KMS-11 (cell line): ENCODE data around the gene PSME4.

ENCODE experiments used
- H2AFZ ChIP-seq: fragments of 200-600 bp; sonication (generic); 2 replicates; pipeline ENCODE4 v1.6.1; 2016; ENCODE audit warnings: antibody characterized with exemption, mixed run types, low read depth
- H3K27ac ChIP-seq: fragments of 200-600 bp; sonication (generic); 2 replicates; pipeline ENCODE4 v1.6.1; 2016; ENCODE audit warnings: mild to moderate bottlenecking, mixed run types
- H3K27me3 ChIP-seq: fragments of 200-600 bp; sonication (generic); 2 replicates; pipeline ENCODE4 v1.6.1; 2017; ENCODE audit warnings: mild to moderate bottlenecking, low read depth, mixed run types, moderate library complexity; ENCODE audit not compliant: insufficient read depth
- H3K36me3 ChIP-seq: fragments of 200-600 bp; sonication (generic); 2 replicates; pipeline ENCODE4 v1.6.1; 2017; ENCODE audit warnings: mild to moderate bottlenecking, mixed run types; ENCODE audit not compliant: insufficient read depth
- H3K4me1 ChIP-seq: fragments of 200-600 bp; sonication (generic); 2 replicates; pipeline ENCODE4 v1.6.1; 2016; ENCODE audit warnings: mild to moderate bottlenecking, low read depth, mixed run types; ENCODE audit not compliant: poor library complexity, severe bottlenecking
- H3K4me2 ChIP-seq: fragments of 200-600 bp; sonication (generic); 2 replicates; pipeline ENCODE4 v1.7.0; 2016; ENCODE audit warnings: mild to moderate bottlenecking, mixed run types
- H3K4me3 ChIP-seq: fragments of 200-600 bp; sonication (generic); IDR thresholded peaks from 2 replicates; pipeline ENCODE4 v1.6.1; 2017; ENCODE audit warnings: low read depth, low read length, mixed read lengths; ENCODE audit not compliant: insufficient read depth
- H3K79me2 ChIP-seq: fragments of 200-600 bp; sonication (generic); 2 replicates; pipeline ENCODE4 v1.6.1; 2016; ENCODE audit warnings: low read depth, mixed run types; ENCODE audit not compliant: insufficient read depth
- H3K9ac ChIP-seq: fragments of 200-600 bp; sonication (generic); 2 replicates; pipeline ENCODE4 v1.6.1; 2016; ENCODE audit warnings: mild to moderate bottlenecking, mixed run types
- H4K20me1 ChIP-seq: fragments of 200-600 bp; sonication (generic); 2 replicates; pipeline ENCODE4 v1.6.1; 2016; ENCODE audit warnings: mild to moderate bottlenecking, mixed run types; ENCODE audit not compliant: insufficient read depth
- TF ChIP-seq, protein P1 (sequence below): fragments of 200-600 bp; sonication (generic); conservative IDR thresholded peaks from 2 replicates; pipeline ENCODE4 v1.6.1; 2017; ENCODE audit warnings: low read depth, mild to moderate bottlenecking, antibody characterized with exemption, low read length, moderate library complexity, mixed read lengths

PSME4 gene

DNA sequence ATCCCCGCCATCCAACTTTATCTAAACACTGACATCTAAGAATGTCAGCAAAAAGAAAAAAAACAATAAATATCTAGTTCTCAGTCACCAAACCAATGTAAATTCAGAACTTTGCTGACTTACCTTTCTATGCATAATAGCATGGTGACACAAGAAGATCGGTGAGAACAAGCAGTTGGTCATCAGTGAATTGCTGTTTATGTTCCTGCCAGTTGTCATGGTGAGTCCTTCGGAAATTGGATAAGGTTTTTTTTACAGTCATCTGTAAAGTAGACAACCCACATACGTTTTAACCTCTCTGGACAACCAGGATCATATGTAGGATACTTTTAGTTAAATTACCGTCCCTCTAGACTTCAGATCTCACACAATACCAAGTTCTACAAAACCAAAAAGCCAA lies 104.8 kb downstream of the PSME4 start:
- Histone ChIP-seq H4K20me1 (no peaks in the 10 kb centered on the region), H3K36me3 (no peaks in the 10 kb centered on the region; the same call in 1 of the 2 replicates), H3K4me1 (peaks cover 14% of the 10 kb centered on the region), H2AFZ (no peak overlapping the region), H3K27ac (no peak overlapping the region), H3K79me2 (no peaks in the 10 kb centered on the region), H3K4me3 (no peak overlapping the region), H3K4me2 (no peak overlapping the region), H3K27me3 (no peaks in the 10 kb centered on the region), H3K9ac (no peak overlapping the region)
- TF ChIP-seq, protein P1, sequence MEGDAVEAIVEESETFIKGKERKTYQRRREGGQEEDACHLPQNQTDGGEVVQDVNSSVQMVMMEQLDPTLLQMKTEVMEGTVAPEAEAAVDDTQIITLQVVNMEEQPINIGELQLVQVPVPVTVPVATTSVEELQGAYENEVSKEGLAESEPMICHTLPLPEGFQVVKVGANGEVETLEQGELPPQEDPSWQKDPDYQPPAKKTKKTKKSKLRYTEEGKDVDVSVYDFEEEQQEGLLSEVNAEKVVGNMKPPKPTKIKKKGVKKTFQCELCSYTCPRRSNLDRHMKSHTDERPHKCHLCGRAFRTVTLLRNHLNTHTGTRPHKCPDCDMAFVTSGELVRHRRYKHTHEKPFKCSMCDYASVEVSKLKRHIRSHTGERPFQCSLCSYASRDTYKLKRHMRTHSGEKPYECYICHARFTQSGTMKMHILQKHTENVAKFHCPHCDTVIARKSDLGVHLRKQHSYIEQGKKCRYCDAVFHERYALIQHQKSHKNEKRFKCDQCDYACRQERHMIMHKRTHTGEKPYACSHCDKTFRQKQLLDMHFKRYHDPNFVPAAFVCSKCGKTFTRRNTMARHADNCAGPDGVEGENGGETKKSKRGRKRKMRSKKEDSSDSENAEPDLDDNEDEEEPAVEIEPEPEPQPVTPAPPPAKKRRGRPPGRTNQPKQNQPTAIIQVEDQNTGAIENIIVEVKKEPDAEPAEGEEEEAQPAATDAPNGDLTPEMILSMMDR = no peak

GRCh38 chr2:53865264-53865663 lies 105.5 kb downstream of the PSME4 start:
- no peaks in the 10 kb centered on the region; the same call in 1 of the 2 replicates for H3K36me3 ChIP-seq
- H3K27ac ChIP-seq = no peak overlapping the region
- H3K79me2 ChIP-seq = no peaks in the 10 kb centered on the region
- no peak overlapping the region for H2AFZ ChIP-seq
- no peaks in the 10 kb centered on the region for H3K27me3 ChIP-seq
- no peak overlapping the region for H3K9ac ChIP-seq
- TF ChIP-seq, protein P1 = no peak
- no peak overlapping the region for H3K4me2 ChIP-seq
- H4K20me1 ChIP-seq = no peaks in the 10 kb centered on the region
- H3K4me1 ChIP-seq = peaks cover 14% of the 10 kb centered on the region
- H3K4me3 ChIP-seq = no peak overlapping the region

- Histone ChIP-seq H3K36me3 (no peaks in the 10 kb centered on the region), H3K27ac (no peak overlapping the region)
Measured at GRCh38 chr2:53863538-53864227, 107.1 kb downstream of the PSME4 start.

GRCh38 chr2:53861824-53862223 lies 109.0 kb downstream of the PSME4 start:
- TF ChIP-seq, protein P1 = no peak
- H3K79me2 ChIP-seq = no peaks in the 10 kb centered on the region
- peaks cover 14% of the 10 kb centered on the region for H3K4me1 ChIP-seq

More at GRCh38 chr2:53863538-53864227, 107.1 kb downstream of the PSME4 start:
- no peak overlapping the region for H2AFZ ChIP-seq
- H3K4me3 ChIP-seq = no peak overlapping the region
- TF ChIP-seq, protein P1 = no peak
- H3K27me3 ChIP-seq = no peaks in the 10 kb centered on the region
- H3K9ac ChIP-seq = no peak overlapping the region
- H3K79me2 ChIP-seq = no peaks in the 10 kb centered on the region
- no peaks in the 10 kb centered on the region for H4K20me1 ChIP-seq
- no peak overlapping the region for H3K4me2 ChIP-seq
- H3K4me1 ChIP-seq = peaks cover 14% of the 10 kb centered on the region

More at GRCh38 chr2:53861824-53862223, 109.0 kb downstream of the PSME4 start:
- no peak overlapping the region for H3K9ac ChIP-seq
- no peak overlapping the region for H3K4me3 ChIP-seq
- no peak overlapping the region for H2AFZ ChIP-seq
- no peaks in the 10 kb centered on the region for H3K36me3 ChIP-seq
- H3K27me3 ChIP-seq = no peaks in the 10 kb centered on the region
- no peaks in the 10 kb centered on the region for H4K20me1 ChIP-seq
- no peak overlapping the region for H3K4me2 ChIP-seq
- H3K27ac ChIP-seq = no peak overlapping the region
